Measurements from ENCODE around the gene ELAVL2. TPM values are rescaled to one million over a fixed set of nuclear protein-coding genes. Genes with fewer than 3 reads are reported as not detected.

The ELAVL2 gene
- total RNA-seq, 4 donors from 2014 or later: 0.63 to 2.6 TPM; not detected in 2

DNA sequence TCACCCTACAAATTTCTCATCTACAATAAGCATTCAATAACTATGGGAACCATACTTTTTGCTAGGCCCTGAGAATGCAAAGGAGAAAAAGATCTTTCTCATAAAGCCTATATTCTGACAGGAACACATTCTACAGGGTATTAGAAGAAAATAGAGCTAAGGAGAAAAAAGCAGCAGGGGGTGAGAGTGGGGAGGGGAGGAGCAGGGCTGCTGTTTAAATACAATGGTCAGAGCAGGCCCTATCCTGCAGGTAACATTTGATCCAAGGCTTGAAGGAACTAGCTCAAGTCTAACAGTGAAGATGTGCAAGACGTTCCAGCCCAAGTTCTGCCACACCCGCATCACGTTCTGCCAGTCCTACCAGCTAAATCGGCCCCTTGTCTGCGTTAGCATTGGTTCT is 89.7 kb downstream of the ELAVL2 start:
- no peak overlapping the region for H3K4me3 ChIP-seq
- no peaks in the 10 kb centered on the region for H3K27me3 ChIP-seq
- H3K4me1 ChIP-seq: no peaks in the 10 kb centered on the region
- TF ChIP-seq POLR2A (IDR thresholded peaks at IDR 0.05) (no peak), EP300 (IDR thresholded peaks at IDR 0.05) (no peak), CTCF (IDR thresholded peaks at IDR 0.05) (no peak)
- 89 to 90% methylated on average over 5 of the region's 5 CpGs for WGBS, 2 donors
- H3K27ac ChIP-seq: no peak overlapping the region
- DNase-seq (ENCODE audit: low spot score in 2 of 2): no peak
- no peaks in the 10 kb centered on the region for H3K36me3 ChIP-seq
- no peaks in the 10 kb centered on the region for H3K9me3 ChIP-seq

DNA sequence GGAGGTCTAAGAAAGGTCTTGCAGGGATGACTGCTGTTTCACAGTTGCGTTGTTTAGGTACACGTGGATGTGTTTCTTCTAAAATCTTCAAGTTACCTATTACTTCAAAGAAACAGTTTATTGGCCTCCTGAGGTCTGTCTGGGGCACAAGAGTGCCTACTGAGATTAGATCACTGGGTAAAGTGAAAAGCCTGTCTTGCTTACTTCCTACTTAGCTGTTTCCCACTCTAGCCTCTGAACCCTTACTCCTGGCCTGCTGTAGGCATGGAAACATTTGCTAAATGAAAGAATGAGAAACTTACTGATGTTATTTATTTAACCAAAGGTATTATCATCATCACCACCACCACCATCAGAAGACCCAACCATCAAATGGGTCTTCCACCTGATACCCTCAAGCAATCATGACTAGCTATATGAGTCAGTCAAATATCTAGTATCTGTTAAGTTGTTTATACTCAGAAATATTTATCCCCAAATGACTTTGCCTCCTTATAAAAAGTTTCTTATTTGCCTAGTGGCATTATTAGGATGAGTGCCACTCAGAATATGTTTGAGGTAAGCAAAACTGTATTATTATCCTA is 92.5 kb downstream of the ELAVL2 start:
- no peaks in the 10 kb centered on the region for H3K9me3 ChIP-seq
- H3K36me3 ChIP-seq: no peaks in the 10 kb centered on the region
- no peak for TF ChIP-seq CTCF (IDR thresholded peaks at IDR 0.05)
- no peak for TF ChIP-seq EP300 (IDR thresholded peaks at IDR 0.05)
- no peak for TF ChIP-seq POLR2A (IDR thresholded peaks at IDR 0.05)
- no peak overlapping the region for H3K4me3 ChIP-seq
- H3K27ac ChIP-seq: no peak overlapping the region
- no peaks in the 10 kb centered on the region for H3K4me1 ChIP-seq
- no peaks in the 10 kb centered on the region for H3K27me3 ChIP-seq
- DNase-seq (ENCODE audit: low spot score in 2 of 2): no peak
- 70 to 79% methylated on average over 2 of the region's 2 CpGs for WGBS, 2 donors

GRCh38 chr9:23731353-23731752 is 94.7 kb downstream of the ELAVL2 start:
- Histone ChIP-seq H3K36me3 (no peaks in the 10 kb centered on the region), H3K9me3 (no peaks in the 10 kb centered on the region), H3K4me3 (no peak overlapping the region), H3K27me3 (no peaks in the 10 kb centered on the region), H3K27ac (no peak overlapping the region), H3K4me1 (no peaks in the 10 kb centered on the region)
- TF ChIP-seq CTCF (IDR thresholded peaks at IDR 0.05) (no peak), POLR2A (IDR thresholded peaks at IDR 0.05) (no peak), EP300 (IDR thresholded peaks at IDR 0.05) (no peak)
- 56 to 65% methylated on average over 3 of the region's 3 CpGs for WGBS, 2 donors
- DNase-seq (ENCODE audit: low spot score in 2 of 2): no peak

DNA sequence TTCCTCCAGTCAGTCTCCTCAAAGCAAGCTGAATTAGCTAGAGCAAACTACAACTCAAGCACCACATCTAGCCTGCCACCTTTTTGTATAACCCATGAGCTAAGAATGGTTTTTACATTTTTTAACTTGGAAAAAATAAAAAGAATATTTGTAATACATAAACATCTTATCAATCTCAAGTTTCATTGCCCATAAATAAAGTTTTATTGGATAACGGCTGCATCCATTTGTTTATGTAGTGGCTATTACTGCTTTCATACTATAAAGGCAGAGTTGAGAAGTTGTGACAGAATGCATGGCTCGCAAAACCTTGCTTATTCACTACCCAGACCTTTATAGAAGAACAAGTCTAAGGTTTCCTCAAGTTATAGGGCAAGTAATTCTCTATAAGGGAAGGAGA is 95.7 kb downstream of the ELAVL2 start:
- Histone ChIP-seq H3K9me3 (no peaks in the 10 kb centered on the region), H3K4me3 (no peak overlapping the region), H3K27me3 (no peaks in the 10 kb centered on the region), H3K27ac (no peak overlapping the region), H3K4me1 (no peaks in the 10 kb centered on the region), H3K36me3 (no peaks in the 10 kb centered on the region)
- no peak for TF ChIP-seq EP300 (IDR thresholded peaks at IDR 0.05)
- TF ChIP-seq POLR2A (IDR thresholded peaks at IDR 0.05): no peak
- TF ChIP-seq CTCF (IDR thresholded peaks at IDR 0.05): no peak
- no peak for DNase-seq (ENCODE audit: low spot score in 2 of 2)
- WGBS, 2 donors: 81 to 89% methylated on average over 2 of the region's 2 CpGs

- TF ChIP-seq POLR2A (IDR thresholded peaks at IDR 0.05): no peak
- TF ChIP-seq CTCF (IDR thresholded peaks at IDR 0.05): no peak
- no peak for TF ChIP-seq EP300 (IDR thresholded peaks at IDR 0.05)
- H3K27ac ChIP-seq: no peak overlapping the region
- no peaks in the 10 kb centered on the region for H3K9me3 ChIP-seq
- no peak for DNase-seq (ENCODE audit: low spot score in 2 of 2)
- no peak overlapping the region for H3K4me3 ChIP-seq
- H3K36me3 ChIP-seq: no peaks in the 10 kb centered on the region
- H3K27me3 ChIP-seq: no peaks in the 10 kb centered on the region
- 87 to 93% methylated on average over 2 of the region's 2 CpGs for WGBS, 2 donors
- no peaks in the 10 kb centered on the region for H3K4me1 ChIP-seq
These were observed 97.3 kb downstream of the ELAVL2 start for GRCh38 chr9:23728736-23729135.

Measured in tibial nerve (tissue), 4 donors.